Activated CD8-positive, alpha-beta memory T cell treated with anti-CD3 and anti-CD28 coated beads, Interleukin-2, amount 50 U/mL, for 1 hour (primary cell): ENCODE results near the gene NCOA7.
"Not testable (repeated sequence)": the region's sequence is repeated elsewhere in the genome, so short reads cannot be mapped to it uniquely, and the experiment has no call there.

Source experiments
- DNase-seq: peaks from one replicate; pipeline ENCODE4 v3.0.0-alpha.2; 2020; ENCODE audit errors: extremely low read depth

NCOA7 gene

GRCh38 chr6:125839879-125840278 lies 49.1 kb downstream of the NCOA7 start:
- DNase-seq: no peak

GRCh38 chr6:125841356-125842090 lies 50.8 kb downstream of the NCOA7 start:
- no peak for DNase-seq

- DNase-seq: no peak
Observed at GRCh38 chr6:125842091-125842626, 51.4 kb downstream of the NCOA7 start.

- DNase-seq: no peak
Observed at GRCh38 chr6:125843593-125843992, 52.8 kb downstream of the NCOA7 start.

- DNase-seq: no peak
Observed at GRCh38 chr6:125844989-125845388, 54.2 kb downstream of the NCOA7 start.

- DNase-seq: no peak
Observed at GRCh38 chr6:125846292-125847024, 55.7 kb downstream of the NCOA7 start.

GRCh38 chr6:125848286-125848685 lies 57.5 kb downstream of the NCOA7 start:
- not testable (repeated sequence) for DNase-seq

GRCh38 chr6:125850361-125850760 lies 59.6 kb downstream of the NCOA7 start:
- DNase-seq: no peak

- DNase-seq: no peak
Observed at GRCh38 chr6:125852587-125852986, 61.8 kb downstream of the NCOA7 start.

- DNase-seq: no peak
Observed at GRCh38 chr6:125853168-125853567, 62.4 kb downstream of the NCOA7 start.

- no peak for DNase-seq
Observed at GRCh38 chr6:125853756-125854155, 63.0 kb downstream of the NCOA7 start.

GRCh38 chr6:125854355-125854754 lies 63.6 kb downstream of the NCOA7 start:
- DNase-seq: no peak

GRCh38 chr6:125855783-125856182 lies 65.0 kb downstream of the NCOA7 start:
- DNase-seq: no peak

GRCh38 chr6:125857846-125858245 lies 67.1 kb downstream of the NCOA7 start:
- DNase-seq: no peak

- DNase-seq: no peak
Observed at GRCh38 chr6:125858427-125859320, 67.9 kb downstream of the NCOA7 start.

GRCh38 chr6:125859727-125860126 lies 69.0 kb downstream of the NCOA7 start:
- DNase-seq: no peak

GRCh38 chr6:125863023-125863422 lies 72.3 kb downstream of the NCOA7 start:
- no peak for DNase-seq

- DNase-seq: no peak
Observed at GRCh38 chr6:125865015-125865414, 74.3 kb downstream of the NCOA7 start.

GRCh38 chr6:125866433-125866832 lies 75.7 kb downstream of the NCOA7 start:
- DNase-seq: no peak

- no peak for DNase-seq
Observed at GRCh38 chr6:125867483-125867942, 76.8 kb downstream of the NCOA7 start.

GRCh38 chr6:125868252-125868651 lies 77.5 kb downstream of the NCOA7 start:
- DNase-seq: no peak
